Esophagus squamous epithelium (tissue), 4 donors: ENCODE measurements around the gene EVI5.

Experiments
- POLR2A ChIP-seq, 4 donors: fragments of 450-650 bp; IDR thresholded peaks; one replicate each; pipeline ENCODE4 v1.6.1; 2017; ENCODE audit warnings: antibody characterized with exemption in 4 of 4, mild to moderate bottlenecking in 4 of 4, moderate library complexity in 3 of 4
- TF ChIP-seq, protein P1 (sequence below), 6 experiments: fragments of 450-650 bp in 4 of 6; fragments of 200-600 bp in 2 of 6; sonication (generic) in 2 of 6; IDR thresholded peaks; one replicate each; pipeline ENCODE4 v1.5.1; 2016 to 2019; ENCODE audit warnings: antibody characterized with exemption in 6 of 6, mild to moderate bottlenecking in 4 of 6, moderate library complexity in 4 of 6

DNA sequence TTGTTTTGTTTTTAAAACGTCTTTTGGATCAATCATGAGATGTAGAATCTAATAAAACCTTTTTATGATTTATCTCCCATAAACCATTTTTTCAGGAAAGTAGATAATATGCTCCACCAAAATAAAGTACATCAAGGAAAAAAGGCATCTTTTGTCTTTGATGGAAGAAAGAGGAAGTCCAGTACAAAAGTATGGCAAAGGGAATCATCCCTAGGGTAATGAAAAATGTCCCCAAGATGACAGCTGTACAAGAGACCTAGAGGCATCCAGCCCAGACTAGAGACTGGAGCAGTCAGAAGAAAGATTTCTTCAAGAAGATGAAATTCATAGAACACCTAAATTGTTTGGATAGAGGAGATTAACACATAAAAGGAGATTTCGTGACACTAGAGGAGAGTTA, 265.9 kb downstream of the EVI5 start:
- TF ChIP-seq, protein P1, sequence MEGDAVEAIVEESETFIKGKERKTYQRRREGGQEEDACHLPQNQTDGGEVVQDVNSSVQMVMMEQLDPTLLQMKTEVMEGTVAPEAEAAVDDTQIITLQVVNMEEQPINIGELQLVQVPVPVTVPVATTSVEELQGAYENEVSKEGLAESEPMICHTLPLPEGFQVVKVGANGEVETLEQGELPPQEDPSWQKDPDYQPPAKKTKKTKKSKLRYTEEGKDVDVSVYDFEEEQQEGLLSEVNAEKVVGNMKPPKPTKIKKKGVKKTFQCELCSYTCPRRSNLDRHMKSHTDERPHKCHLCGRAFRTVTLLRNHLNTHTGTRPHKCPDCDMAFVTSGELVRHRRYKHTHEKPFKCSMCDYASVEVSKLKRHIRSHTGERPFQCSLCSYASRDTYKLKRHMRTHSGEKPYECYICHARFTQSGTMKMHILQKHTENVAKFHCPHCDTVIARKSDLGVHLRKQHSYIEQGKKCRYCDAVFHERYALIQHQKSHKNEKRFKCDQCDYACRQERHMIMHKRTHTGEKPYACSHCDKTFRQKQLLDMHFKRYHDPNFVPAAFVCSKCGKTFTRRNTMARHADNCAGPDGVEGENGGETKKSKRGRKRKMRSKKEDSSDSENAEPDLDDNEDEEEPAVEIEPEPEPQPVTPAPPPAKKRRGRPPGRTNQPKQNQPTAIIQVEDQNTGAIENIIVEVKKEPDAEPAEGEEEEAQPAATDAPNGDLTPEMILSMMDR (IDR thresholded peaks at IDR 0.05): no peak
- no peak for TF ChIP-seq POLR2A (IDR thresholded peaks at IDR 0.05)
